HG03139 (cell line): Measurements from ENCODE around the gene EIF3L.
"Not testable (repeated sequence)": the region's sequence is repeated elsewhere in the genome, so short reads cannot be mapped to it uniquely, and the experiment has no call there.

Source experiments
- ATAC-seq: cut with Tn5 transposase; IDR thresholded peaks from one replicate; pipeline ENCODE4 v1.9.1; 2021; ENCODE audit not compliant: unreplicated experiment

The EIF3L gene

DNA sequence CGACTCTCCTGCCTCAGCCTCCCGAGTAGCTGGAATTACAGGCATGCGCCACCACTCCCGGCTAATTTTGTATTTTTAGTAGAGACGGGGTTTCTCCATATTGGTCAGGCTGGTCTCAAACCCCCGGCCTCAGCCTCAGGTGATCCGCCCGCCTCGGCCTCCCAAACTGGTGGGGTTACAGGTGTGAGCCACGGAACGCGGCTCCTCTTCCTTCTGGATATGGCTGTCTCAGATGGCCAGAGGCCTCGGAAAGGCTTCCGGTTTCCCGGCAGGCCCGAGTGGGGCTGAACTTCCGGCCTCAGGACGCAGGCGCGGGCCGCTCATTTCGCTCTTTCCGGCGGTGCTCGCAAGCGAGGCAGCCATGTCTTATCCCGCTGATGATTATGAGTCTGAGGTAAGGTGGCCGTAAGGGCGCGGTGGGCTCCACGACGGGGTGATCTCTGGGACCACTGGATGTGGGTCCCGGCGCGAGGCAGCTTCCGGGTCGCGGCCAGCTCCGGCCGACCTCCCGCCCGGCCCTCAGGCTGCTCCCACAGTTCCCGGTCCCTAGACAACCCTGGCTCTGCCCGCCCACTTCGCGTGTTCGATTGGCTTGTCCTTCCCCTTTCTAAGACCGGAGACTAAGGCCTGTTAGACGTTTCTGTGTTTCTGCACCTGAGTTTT, at the start of gene EIF3L:
EIF3L (plus strand) TSS at position 331 of the 663 bp plus-strand sequence; CDS start at position 362, 31 bp downstream.
- ATAC-seq = peak; percentile 51

DNA sequence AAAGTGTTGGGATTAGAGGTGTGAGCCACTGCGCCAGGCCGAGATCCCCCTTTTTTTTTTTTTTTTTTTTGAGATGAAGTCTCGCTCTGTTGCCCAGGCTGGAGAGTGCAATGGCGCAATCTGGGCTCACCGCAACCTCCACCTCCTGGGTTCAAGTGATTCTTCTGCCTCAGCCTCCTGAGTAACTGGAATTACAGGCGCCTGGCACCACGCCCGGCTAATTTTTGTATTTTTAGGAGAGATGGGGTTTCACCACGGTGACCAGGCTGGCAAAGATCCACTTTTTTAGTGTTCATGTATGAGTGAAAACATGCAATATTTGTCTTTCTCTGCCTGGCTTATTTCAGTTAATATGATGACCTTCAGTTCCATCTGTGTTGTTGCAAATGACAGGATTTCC, 49.2 kb upstream of the EIF3L start:
- not testable (repeated sequence) for ATAC-seq

DNA sequence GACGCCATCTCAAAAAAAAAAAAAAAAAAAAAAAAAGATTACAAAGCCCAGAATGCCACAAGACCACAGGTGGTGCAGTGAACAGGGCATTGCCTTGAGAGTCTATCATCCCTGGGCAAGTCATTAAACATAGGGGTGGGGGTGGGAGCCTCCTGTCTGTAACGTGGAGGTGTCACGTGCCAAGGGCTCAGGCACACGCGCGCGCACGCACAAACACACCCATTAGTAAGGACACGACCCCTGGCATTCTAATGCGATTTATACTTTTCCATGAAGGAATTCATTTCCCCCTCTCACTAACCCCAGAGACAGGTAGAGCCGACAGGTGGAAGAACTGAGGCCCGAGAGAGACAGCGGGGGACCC, 47.3 kb upstream of the EIF3L start:
- ATAC-seq = no peak

DNA sequence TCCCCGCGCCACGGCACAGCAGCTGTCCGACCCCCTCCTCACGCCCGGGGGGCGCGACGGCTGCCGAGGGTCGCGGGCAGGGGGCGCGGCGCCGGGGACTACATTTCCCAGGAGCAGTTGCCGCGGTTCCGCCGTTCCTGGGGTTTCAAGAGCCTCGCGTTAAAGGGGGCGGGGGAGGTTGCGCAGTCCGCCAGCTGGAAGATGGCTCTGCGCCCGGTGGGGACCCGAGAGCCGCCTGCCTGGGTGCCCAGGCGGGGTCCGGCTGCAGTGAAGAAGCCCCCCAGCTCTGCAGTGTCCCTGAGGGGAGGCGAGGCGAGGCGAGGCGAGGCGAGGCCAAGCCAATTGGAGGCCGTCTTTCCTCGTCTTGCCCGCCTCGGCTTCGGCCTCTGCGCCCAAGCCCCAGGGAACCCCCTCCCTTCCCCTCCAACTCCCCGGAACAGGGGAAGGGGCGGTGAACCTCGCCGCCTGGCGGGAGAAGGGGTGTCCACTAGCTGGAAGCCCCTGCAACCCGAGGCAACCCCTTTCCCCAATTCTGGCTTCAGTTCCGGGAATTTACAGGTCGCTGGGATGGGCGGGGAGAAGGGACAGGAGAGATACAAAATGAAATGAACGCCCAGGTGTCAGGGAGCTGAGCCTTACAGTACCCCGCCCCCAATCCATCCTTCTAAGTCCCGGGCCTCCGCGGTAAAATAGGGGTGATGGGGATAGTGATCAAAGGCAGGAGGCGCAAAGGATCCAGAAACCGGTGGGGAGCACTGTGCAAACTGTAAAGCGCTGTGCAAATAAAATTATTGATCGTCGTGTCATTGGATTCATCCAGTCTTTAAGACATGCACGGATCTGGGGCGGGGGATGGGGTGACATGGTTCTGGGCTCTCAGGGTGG, 46.7 kb upstream of the EIF3L start:
- no peak for ATAC-seq

DNA sequence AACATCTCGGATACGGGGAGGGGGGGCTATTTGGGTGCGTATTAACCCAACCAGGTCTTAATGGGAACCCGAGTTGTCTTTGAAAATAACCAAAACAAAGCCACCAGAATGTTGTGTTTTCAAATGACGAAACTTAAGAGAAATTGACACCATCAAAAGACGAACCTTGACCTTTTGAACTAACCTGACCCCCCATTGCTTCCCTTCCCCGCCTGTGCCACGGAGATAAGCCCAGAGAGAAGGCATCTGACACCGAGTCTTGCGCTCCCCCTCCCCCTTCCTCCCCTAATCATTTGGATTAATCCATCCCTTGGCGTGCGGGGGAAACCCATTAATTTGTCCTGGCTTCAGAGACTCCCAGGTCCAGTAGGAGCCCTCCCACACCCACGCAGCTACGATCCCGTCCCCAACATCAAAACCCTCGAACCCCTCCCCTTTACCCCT, 46.0 kb upstream of the EIF3L start:
- ATAC-seq = no peak

DNA sequence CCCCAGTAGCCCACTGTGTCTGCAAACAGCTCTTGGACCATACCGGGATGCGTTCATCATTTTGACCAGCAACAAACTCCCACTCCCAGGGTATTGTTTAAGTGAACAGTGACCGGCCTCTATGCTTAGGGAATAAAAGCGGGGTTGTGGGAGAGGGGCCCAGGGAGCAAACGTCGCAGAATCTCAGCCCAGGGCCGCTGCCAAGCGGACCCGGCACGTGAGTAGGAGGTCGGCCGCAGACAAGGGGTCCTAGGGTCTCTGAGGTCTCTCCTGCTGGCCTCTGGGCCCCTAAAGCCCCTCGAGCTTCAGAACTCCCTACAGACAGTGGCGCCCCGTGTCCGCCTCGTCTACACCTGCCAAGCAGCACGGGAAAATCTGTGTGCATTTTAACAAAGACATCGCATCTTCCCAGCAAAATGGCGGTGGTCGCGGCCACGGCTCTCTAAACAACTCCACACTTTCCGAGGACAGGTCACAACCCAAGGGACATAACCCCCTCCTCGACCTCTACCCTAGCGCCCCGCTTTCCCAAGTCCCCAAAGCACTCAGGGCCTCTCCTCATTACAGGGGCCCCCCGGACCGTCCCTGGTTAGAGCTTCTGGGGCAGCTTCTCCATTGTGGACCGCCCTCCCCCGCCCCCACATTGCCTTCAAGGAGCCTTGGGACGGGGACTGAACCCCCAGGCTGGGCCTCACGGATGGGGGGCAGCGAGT, 45.4 kb upstream of the EIF3L start:
- no peak for ATAC-seq

DNA sequence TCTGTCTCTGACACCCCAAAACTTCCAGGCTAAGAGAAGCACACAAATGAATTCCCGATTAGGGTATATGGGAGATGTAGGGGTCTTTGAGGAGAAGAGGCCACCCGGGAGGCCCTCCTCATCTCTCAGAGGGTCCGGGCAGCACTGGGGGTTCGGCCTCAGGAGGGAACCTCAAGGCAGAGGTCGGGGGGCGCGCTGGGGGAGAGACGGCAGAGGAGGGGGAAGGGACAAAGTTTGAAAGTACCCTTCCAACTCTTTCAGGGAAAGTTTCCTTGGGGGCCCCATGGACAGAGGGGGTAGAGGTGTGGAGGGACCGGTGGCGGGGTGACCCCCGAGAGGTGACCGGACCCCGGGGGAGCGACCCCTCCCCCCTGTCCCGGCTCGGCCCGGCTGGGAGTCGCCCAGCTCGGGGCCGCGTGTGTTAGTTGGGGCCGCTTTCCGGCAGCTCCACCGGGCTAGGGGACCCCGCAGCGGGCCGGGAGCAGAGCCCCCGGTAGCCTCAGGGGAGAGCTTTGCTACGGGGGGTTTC, 44.8 kb upstream of the EIF3L start:
- ATAC-seq = no peak

DNA sequence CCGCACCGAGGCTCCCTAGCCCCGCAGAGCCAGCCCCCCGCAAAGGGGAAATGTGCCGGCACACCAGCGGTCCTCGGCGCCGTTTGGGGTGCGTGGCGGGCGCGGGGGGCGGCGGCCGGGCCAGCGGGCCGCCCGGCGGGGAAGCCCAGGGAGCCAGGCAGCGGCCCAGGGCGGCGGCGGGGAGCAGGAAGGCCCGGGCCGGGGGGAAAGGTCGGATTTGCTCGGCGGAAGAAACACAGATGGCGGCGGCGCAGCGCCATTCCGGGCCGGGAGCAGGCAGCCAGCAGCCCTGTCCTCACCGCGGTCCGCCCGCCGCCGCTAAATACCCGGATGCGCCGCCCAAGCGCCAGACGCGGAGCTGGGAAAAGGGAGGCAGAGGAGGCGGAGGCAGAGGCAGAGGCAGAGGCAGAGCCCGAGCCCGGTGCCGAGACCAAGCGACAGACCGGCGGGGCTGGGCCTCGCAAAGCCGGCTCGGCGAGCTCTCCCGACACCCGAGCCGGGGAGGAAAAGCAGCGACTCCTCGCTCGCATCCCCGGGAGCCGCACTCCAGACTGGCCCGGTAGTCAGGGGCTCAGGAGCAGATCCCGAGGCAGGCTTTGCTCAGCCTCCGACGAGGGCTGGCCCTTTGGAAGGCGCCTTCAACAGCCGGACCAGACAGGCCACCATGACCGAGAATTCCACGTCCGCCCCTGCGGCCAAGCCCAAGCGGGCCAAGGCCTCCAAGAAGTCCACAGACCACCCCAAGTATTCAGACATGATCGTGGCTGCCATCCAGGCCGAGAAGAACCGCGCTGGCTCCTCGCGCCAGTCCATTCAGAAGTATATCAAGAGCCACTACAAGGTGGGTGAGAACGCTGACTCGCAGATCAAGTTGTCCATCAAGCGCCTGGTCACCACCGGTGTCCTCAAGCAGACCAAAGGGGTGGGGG, 44.1 kb upstream of the EIF3L start:
- ATAC-seq = no peak

DNA sequence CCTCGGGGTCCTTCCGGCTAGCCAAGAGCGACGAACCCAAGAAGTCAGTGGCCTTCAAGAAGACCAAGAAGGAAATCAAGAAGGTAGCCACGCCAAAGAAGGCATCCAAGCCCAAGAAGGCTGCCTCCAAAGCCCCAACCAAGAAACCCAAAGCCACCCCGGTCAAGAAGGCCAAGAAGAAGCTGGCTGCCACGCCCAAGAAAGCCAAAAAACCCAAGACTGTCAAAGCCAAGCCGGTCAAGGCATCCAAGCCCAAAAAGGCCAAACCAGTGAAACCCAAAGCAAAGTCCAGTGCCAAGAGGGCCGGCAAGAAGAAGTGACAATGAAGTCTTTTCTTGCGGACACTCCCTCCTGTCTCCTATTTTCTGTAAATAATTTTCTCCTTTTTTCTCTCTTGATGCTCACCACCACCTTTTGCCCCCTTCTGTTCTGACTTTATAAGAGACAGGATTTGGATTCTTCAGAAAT, 43.4 kb upstream of the EIF3L start:
- no peak for ATAC-seq

DNA sequence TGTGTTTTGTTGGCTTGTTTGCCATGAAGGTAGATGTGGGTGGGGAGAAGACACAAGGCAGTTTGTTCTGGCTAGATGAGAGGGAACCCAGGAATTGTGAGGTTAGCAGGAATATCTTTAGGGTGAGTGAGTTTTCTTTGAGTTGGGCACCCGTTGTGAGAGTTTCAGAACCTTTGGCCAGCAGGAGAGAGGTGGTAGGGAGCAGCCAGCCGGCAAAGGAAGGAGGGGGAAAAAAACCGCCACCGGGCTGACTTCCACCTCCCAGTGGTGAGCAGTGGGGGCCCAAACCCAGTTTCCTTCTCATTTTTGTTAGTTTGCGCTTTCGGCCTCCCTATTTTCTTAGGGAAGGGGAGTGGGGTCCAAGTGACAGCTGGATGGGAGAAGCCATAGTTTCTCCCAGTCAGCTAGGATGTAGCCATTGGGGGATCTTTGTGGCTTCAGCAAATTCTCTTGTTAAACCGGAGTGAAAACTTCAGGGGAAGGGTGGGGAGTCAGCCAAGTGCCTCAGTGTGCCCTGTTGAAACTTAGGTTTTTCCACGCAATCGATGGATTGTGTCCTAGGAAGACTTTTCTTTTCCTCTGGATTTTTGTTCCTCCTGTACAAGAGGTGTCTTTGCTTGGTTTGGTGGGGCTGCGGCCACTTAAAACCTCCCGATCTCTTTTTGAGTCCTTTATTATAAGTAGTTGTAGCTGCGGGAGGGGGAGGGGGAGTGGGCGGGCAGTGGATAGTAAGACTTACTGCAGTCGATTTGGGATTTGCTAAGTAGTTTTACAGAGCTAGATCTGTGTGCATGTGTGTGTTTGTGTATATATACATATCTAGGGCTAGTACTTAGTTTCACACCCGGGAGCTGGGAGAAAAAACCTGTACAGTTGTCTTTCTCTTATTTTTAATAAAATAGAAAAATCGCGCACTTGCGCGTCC, 42.5 kb upstream of the EIF3L start:
- ATAC-seq = no peak

DNA sequence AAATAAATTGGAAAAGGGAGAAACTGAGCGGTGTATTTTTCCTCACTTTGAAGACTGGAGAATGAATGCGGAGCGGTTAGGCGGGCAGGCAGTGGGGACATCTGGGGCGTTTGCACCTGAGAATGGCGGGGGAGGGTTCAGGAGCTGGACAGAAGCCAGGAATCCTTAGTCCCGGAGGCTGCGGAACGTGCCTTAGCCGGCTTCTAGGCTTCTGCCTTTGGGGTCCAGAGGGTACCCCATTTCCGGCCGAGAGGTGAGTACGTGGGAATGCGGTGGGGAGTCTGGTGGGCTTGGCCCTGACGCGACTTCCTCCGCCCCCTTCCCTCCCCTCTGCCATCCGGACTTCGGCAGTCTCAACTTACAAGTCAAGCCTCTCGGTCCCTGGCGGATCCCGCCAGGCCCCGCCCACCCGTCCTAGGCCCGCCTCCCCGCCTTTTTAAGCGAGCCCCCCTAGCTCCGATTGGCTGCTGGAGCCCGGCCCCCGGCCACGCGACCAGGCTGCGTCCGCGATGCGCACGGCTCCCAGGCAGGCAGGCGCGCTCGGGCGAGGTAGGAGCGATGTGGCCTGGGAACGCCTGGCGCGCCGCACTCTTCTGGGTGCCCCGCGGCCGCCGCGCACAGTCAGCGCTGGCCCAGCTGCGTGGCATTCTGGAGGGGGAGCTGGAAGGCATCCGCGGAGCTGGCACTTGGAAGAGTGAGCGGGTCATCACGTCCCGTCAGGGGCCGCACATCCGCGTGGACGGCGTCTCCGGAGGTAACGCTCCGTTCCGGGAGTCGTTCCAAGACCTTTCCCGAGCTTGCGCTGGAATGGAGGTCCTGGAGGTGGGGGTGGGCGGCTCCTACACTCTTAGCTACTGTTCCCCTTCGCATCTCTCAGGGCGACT, 41.6 kb upstream of the EIF3L start, which contains the start of gene GCAT:
GCAT (plus strand) TSS at position 525 of the 884 bp plus-strand sequence; CDS start at position 559, 34 bp downstream.
- peak; percentile 66 for ATAC-seq

DNA sequence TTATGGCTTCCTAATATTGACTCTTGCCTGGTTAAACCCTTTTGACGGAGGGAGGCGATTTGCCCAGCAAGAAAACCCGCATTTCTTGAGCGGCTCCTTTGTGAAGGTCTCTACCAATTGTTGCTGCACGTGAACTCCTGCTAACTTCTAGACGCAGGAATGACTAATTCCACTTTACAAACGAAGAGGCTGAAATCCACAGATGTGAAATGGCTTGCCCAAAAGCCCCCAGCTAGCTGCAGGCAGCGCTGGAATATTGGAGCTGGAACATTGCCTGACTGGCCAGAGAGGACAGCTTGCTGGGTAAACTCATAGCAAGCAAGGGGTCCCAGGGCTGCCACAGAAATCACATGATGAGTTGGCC, 40.9 kb upstream of the EIF3L start:
- ATAC-seq = no peak

DNA sequence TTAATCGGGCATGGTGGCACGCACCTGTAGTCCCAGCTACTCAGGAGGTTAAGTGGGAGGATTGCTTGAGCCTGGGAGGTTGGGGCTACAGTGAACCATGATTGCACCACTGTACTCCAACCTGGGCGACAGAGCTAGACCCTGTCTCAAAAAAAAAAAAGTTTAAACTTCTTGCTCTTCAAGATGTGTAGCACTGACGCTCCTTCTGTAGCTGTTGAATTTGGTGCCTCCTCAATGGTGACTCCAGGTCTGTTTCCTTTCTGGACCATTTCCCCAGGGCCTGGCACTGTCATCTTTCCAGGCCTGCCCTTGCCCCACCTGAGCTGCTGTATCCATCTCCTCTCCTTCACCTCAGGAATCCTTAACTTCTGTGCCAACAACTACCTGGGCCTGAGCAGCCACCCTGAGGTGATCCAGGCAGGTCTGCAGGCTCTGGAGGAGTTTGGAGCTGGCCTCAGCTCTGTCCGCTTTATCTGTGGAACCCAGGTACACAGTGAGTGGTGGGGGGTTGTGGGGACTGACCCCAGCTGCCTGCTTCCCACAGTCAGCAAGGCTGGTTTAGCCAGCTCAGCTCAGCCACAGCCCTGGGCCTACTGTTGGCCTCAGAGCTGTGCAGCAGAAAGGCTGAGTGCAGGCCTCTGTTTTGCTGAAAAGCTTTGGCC, 39.4 kb upstream of the EIF3L start:
- no peak for ATAC-seq

DNA sequence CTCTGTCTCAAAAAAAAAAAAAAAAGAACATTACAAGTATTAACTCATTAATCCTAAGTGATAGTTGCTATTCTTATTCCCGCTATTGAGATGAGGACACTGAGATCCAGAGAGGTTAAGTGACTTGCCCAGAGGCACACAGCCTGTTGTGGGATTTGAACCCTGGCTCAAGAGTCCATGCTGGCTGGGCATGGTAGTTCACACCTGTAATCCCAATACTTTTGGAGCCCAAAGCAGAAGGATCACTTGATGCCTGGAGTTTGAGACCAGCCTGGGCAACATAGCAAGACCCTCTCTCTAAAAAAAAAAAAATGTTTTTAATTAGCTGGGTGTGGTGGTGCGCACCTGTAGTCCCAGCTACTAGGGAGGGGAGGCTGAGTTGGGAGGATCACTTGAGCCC, 37.4 kb upstream of the EIF3L start:
- ATAC-seq = no peak

DNA sequence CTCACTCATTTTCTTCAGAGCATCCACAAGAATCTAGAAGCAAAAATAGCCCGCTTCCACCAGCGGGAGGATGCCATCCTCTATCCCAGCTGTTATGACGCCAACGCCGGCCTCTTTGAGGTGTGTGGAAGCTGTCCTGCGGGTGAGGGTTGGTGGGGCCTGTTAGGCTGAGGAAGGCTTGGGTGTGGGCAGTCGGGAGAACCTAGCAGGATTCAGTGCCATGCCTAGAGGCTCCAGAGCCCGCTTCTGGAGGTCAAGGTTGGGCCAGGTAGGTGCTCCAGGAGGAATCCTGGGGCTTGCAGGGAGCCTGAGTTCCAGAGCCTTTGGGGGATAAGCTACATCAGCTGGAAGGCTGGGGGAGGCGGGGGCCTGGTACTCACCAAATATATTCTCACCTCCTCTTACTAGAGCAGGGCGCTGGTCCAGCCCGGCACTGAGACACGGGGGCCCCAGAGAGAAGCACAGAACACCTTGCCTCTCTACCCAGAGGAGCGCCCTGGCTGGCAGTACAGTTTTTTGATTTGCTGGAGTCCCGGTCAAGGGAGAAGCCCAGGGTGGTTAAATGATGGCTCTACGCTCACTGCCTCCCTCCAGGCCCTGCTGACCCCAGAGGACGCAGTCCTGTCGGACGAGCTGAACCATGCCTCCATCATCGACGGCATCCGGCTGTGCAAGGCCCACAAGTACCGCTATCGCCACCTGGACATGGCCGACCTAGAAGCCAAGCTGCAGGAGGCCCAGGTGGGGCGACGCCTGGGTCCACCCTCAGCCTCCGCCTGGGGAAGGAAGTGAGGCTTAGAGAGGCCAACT, 36.1 kb upstream of the EIF3L start:
- no peak for ATAC-seq

DNA sequence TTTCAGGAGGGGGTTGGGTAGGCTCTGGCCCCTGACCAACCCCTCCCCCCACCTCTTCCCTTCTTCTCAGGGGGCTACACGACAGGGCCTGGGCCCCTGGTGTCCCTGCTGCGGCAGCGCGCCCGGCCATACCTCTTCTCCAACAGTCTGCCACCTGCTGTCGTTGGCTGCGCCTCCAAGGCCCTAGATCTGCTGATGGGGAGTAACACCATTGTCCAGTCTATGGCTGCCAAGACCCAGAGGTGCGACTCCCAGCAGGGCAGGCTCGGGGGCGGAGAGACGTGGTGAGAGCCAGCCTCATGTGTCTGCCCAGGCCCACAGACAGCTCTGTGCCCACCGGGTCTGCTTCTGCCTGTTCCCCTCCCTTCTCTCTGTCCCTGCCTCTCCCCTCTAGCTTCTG, 33.6 kb upstream of the EIF3L start:
- ATAC-seq = no peak
